ENCODE data around the gene PAX2.

The PAX2 gene

GRCh38 chr10:100781145-100781665 is 35.8 kb downstream of the PAX2 start:
- no peak for TF ChIP-seq CTCF (IDR thresholded peaks at IDR 0.05; ENCODE audit: poor library complexity, severe bottlenecking)
- peaks cover 4% of the 10 kb centered on the region for H3K27me3 ChIP-seq (ENCODE audit: insufficient read depth, poor library complexity, severe bottlenecking)
- ATAC-seq (ENCODE audit: low read depth) (no peak), DNase-seq (ENCODE audit: low spot score) (no peak)
- no peaks in the 10 kb centered on the region for H3K36me3 ChIP-seq (ENCODE audit: low read depth)
- no peak overlapping the region for H3K4me3 ChIP-seq (ENCODE audit: severe bottlenecking)
- no peak overlapping the region for H3K27ac ChIP-seq (ENCODE audit: poor library complexity, severe bottlenecking)
- no peaks in the 10 kb centered on the region for H3K9me3 ChIP-seq (ENCODE audit: severe bottlenecking)
- no peaks in the 10 kb centered on the region for H3K4me1 ChIP-seq (ENCODE audit: insufficient read depth, poor library complexity, severe bottlenecking)

- DNase-seq (ENCODE audit: low spot score) (no peak), ATAC-seq (ENCODE audit: low read depth) (no peak)
- Histone ChIP-seq H3K9me3 (ENCODE audit: severe bottlenecking) (no peaks in the 10 kb centered on the region), H3K4me1 (ENCODE audit: insufficient read depth, poor library complexity, severe bottlenecking) (no peaks in the 10 kb centered on the region), H3K4me3 (ENCODE audit: severe bottlenecking) (no peak overlapping the region), H3K27ac (ENCODE audit: poor library complexity, severe bottlenecking) (no peak overlapping the region), H3K27me3 (ENCODE audit: insufficient read depth, poor library complexity, severe bottlenecking) (peaks cover 10% of the 10 kb centered on the region), H3K36me3 (ENCODE audit: low read depth) (no peaks in the 10 kb centered on the region)
- TF ChIP-seq CTCF (IDR thresholded peaks at IDR 0.05; ENCODE audit: poor library complexity, severe bottlenecking), result no peak
Measured at GRCh38 chr10:100782461-100783244, 37.3 kb downstream of the PAX2 start.

- DNase-seq (ENCODE audit: low spot score), result no peak
- no peak for ATAC-seq (ENCODE audit: low read depth)
- Histone ChIP-seq H3K4me1 (ENCODE audit: insufficient read depth, poor library complexity, severe bottlenecking) (no peaks in the 10 kb centered on the region), H3K27me3 (ENCODE audit: insufficient read depth, poor library complexity, severe bottlenecking) (peaks cover 16% of the 10 kb centered on the region), H3K4me3 (ENCODE audit: severe bottlenecking) (no peak overlapping the region), H3K36me3 (ENCODE audit: low read depth) (no peaks in the 10 kb centered on the region), H3K27ac (ENCODE audit: poor library complexity, severe bottlenecking) (no peak overlapping the region), H3K9me3 (ENCODE audit: severe bottlenecking) (no peaks in the 10 kb centered on the region)
- no peak for TF ChIP-seq CTCF (IDR thresholded peaks at IDR 0.05; ENCODE audit: poor library complexity, severe bottlenecking)
Measured at GRCh38 chr10:100784126-100784525, 38.7 kb downstream of the PAX2 start.

- no peak for TF ChIP-seq CTCF (IDR thresholded peaks at IDR 0.05; ENCODE audit: poor library complexity, severe bottlenecking)
- Histone ChIP-seq H3K4me3 (ENCODE audit: severe bottlenecking) (no peak overlapping the region), H3K9me3 (ENCODE audit: severe bottlenecking) (no peaks in the 10 kb centered on the region), H3K4me1 (ENCODE audit: insufficient read depth, poor library complexity, severe bottlenecking) (no peaks in the 10 kb centered on the region), H3K27ac (ENCODE audit: poor library complexity, severe bottlenecking) (no peak overlapping the region), H3K36me3 (ENCODE audit: low read depth) (no peaks in the 10 kb centered on the region), H3K27me3 (ENCODE audit: insufficient read depth, poor library complexity, severe bottlenecking) (peaks cover 16% of the 10 kb centered on the region)
- no peak for DNase-seq (ENCODE audit: low spot score)
- no peak for ATAC-seq (ENCODE audit: low read depth)
Measured at GRCh38 chr10:100786591-100786990, 41.2 kb downstream of the PAX2 start.

Data from RWPE2 (cell line).